Stimulated activated CD8-positive, alpha-beta memory T cell treated with anti-CD3 and anti-CD28 coated beads, Interleukin-7, amount 100 ng/mL, for 24 hours (primary cell): ENCODE measurements around the gene CACNG7.
"Not testable (repeated sequence)": the region's sequence is repeated elsewhere in the genome, so short reads cannot be mapped to it uniquely, and the experiment has no call there.

Source experiments
- DNase-seq: peaks from one replicate; pipeline ENCODE4 v3.0.0-alpha.2; 2020; ENCODE audit warnings: low read depth

The CACNG7 gene

GRCh38 chr19:53906211-53907192 lies 2.6 kb upstream of the CACNG7 start:
- DNase-seq, result peak; percentile 59

GRCh38 chr19:53907193-53907581 lies 1.9 kb upstream of the CACNG7 start:
- no peak for DNase-seq

GRCh38 chr19:53907690-53908089 lies 1.4 kb upstream of the CACNG7 start:
- DNase-seq, result no peak

DNA sequence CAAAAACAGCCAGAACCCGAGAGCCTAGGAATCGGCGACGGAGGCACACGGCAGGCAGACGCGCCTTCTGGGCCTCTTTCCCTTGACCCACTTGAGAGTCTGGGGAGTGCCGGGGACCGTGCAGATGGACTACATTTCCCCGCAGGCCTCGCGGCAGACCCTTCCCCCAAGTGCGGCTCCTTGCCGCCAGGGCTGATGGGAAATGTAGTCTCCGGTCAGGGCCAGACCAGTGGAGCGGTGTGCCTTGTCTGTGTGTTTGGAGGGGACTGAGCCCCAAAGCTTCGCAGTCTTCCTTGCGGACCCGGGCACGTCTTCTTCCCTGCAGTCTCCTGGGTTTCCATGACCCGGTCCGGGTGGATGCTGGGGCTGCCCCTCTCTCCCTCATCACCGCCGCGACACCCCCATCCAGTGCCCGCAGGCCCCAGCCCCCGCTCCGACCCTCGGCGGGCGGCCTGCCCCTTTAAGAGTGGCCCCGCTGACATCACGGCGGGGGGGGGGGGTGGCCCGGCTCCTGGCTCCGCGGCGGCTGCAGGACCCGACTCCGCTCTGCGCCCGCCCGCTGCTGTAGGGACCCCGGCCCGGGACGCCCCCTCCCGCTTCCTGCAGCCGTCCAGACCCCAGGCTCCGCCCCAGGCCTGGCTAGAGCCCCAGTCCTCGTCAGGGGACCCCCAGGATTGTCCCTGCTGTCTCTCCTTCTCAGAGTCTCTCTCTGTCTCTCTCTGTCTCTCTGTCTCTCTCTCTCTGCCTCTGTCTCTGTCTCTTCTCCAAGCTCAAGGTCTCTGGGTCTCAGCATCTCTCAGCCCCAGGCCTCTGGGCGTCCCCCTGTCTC lies 758 bp upstream of the CACNG7 start:
- peak; percentile 17 for DNase-seq

DNA sequence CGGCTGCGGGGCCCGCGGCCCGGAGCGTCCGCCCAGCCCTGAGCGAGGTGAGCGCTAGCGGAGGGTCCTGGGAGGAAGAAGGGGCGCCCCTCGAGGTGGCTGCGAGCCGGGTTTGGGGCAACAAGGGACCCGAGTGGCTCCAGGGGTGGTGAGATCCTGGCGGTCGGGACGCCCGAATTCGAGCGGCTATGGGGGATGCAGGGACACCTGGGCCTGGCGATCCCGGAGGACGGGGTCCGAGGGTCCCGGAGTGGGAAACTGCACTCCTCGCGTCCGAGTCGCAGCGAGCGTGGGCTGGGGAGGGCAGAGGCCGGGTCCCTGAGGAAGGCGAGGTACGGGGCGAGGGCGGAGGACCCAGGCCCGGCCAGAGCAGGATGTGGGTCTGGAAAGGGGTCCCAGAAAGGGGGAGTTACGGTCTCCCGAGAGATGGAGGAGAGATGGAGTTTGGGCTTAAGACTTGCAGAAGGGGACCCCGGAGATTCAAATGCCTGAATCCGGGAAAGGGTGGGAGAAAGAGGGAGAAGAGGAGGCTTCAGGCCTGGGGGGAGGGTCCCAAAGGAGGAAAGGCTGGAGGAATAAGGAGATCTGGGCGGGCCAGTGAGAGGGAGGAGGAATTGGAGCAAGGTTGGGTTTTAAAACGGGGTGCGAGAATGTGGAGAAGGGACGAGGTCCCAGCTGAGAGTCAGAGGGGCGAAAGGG lies 542 bp downstream of the CACNG7 start:
- DNase-seq, result no peak

DNA sequence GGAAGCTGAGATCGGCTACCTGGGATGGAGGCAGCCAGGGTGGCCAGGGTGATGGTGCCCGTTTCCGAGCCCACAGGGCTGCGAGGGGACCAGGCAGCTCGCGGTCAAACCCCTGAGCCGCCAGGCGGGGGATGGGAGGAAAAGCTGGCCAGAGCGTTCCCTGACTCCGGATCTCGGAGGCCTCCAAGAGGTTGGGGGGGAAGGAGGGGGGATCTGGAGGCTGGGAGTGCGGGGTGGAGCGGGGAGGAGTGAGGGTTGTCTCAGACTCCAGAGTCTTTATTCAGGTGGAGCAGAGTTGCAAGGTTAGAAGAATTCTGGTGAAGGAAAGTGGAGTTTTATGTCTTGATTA lies 1.1 kb downstream of the CACNG7 start:
- no peak for DNase-seq

DNA sequence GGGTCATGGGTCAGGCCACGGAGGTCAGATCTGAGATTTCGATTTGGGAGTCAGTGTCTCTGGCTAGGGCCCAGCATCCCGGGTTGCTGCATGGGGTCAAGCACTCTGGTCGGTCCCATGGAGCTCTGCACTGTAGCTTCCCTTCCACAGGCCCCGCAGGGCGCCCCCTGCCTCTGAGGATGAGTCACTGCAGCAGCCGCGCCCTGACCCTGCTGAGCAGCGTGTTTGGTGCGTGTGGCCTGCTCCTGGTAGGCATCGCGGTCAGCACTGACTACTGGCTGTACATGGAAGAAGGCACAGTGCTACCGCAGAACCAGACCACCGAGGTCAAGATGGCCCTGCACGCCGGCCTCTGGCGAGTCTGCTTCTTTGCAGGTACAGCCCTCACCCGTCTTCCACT lies 3.6 kb downstream of the CACNG7 start:
- no peak for DNase-seq

DNA sequence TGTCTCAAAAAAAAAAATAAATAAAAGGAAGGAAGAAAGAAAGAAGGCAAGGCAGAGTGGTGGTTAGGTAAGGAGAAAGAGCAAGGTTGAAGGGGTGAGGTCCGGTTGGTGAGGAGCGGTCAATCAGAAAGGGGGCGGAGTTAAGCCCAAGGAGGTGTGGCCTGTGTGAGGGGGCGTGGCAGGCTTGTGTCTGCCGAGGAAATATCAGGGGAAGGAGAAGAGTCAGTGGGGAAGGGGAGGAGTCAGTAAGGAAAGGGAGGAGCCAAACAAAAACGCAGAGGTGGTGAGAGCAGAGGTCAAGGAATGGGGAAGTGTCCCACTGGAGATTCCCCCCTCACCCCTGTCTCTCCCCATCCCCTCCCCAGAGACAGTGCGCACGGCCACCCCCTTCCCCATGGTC lies 5.9 kb downstream of the CACNG7 start:
- DNase-seq, result no peak

DNA sequence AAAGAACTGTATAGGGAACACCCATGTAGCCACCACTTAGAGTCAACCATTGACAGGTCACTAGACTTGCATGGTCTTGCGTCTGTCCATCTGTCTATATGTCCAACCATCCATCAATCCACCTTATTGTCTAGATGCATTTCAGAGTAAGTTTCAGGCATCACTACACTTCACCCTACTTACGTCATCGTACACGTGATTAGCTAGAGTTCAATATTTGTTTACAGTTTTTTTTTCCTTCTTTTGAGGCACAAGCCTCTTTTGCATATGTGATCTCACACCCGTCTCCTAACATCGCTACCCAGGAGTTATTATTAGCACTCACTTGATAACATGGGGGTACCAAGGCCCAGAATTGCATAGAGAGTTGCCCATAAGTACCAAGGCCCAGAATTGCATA lies 6.9 kb downstream of the CACNG7 start:
- no peak for DNase-seq

DNA sequence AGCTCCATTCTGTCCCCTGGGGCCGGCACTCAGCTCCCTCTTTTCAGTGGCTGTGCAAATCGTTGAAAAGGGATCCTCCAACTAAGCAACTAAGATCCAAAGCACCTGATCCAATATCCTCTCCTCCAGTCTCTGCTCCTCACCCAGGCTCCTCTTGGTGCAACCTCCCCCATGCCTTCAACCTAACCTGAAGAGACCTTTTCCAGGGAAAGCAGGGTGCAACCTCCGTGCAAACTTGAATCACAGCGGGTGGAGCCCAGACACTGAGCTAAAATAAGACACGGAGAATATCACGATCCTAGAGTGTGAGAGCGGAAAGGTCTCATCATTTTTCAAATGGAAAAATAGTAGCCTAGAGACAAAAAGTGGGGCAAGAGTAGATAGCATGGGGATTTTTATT lies 8.3 kb downstream of the CACNG7 start:
- DNase-seq, result no peak

- DNase-seq, result no peak
Observed at GRCh38 chr19:53927739-53928138, 18.7 kb downstream of the CACNG7 start.

DNA sequence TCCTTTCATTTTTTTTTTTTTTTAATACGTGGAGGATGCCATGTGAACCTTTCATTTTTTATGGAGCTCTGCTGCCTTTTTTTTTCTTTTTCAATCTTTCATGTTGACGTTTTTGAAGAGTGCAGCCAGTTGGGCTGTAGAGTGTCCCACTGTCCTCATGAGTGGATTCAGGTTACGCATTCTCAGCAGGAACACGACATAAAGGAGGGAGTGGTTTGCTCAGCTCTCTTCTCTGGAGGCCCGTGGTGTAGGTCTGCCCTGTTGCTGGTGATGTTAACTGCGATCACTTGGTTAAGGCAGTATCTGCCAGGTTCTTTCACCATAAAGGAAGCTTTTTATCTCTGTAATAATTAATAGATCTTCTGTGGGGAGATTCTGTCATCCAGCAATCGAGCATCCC lies 27.0 kb downstream of the CACNG7 start:
- DNase-seq, result no peak

GRCh38 chr19:53942001-53942786 lies 33.1 kb downstream of the CACNG7 start:
- DNase-seq, result no peak

DNA sequence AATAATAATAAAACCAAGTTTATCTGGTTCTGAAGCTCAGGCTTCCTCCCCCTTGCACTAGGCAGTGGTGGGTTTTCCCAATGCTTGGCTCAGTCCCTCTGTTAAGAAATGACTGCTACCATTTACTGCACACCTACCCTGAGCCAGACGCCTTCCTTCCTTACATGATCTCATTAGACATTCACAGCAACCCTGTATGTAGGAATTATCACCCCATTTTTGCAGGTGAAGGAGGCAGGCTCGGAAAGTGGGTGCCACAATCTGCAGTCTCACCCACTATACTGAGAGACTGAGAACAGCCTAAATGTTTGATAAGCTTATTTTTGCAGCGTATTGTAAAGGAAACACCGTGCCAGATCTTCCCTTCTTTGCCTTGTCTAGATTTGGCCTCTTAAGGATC lies 35.3 kb downstream of the CACNG7 start:
- DNase-seq, result no peak

- no peak for DNase-seq
Observed at GRCh38 chr19:53944933-53945332, 35.9 kb downstream of the CACNG7 start.

DNA sequence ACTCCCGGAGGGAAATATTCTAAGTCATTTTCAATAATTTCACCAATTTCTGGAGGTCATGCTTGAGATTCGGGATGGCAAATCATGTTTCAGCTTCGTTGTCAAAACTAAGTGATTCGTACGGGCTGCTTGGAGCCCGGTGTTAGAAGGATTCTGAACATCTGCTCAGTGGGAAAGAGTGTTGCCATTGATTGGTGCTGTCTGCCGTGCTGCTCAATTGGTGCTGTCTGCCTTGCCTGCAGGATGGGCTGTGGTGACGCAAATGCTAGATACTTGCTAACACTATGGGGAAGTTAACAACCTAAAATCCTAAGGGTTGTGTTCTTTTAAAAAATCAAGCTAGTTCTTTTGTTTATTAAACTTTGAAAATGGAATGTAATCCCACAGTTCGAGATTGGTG lies 36.4 kb downstream of the CACNG7 start:
- DNase-seq, result no peak

DNA sequence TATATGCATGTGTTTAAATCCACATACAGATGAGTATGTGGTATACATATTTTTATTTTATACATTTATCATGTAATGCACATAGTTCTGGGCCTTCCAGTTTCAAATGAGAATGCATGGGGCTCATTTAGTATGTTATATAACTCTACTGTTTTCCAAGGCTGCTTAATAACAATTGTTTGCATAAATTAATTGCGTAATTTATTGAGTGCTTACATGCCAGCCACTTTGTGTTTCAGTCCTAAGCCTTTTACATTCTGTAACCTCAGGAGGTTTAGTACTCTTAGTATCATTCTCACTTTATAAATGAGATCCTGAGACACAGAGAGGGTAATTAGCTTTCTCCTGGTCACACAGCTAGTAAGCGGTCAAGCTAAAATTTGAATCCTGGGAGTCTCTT lies 36.9 kb downstream of the CACNG7 start:
- DNase-seq, result no peak

GRCh38 chr19:53947624-53948023 lies 38.5 kb downstream of the CACNG7 start:
- no peak for DNase-seq

GRCh38 chr19:53948611-53949010 lies 39.5 kb downstream of the CACNG7 start:
- not testable (repeated sequence) for DNase-seq

DNA sequence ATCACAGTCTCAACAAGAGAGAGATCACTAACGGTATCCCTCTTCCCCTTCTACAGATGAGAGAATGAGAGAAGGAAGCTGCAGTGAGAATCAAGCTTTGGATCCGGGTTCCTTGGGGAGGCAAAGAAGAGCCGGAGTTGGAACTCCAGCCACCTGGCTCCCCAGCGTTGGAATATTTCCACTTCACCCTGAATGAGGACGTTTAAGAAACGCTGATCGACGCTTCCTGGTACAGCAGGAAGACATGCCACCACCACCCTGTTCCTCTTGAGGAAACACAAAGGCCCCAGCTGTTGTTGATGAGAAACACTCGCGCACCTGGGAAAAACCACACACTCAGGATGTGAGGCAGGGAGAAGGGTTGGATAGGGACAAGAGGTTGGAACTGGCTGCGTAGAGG lies 42.4 kb downstream of the CACNG7 start:
- no peak for DNase-seq

DNA sequence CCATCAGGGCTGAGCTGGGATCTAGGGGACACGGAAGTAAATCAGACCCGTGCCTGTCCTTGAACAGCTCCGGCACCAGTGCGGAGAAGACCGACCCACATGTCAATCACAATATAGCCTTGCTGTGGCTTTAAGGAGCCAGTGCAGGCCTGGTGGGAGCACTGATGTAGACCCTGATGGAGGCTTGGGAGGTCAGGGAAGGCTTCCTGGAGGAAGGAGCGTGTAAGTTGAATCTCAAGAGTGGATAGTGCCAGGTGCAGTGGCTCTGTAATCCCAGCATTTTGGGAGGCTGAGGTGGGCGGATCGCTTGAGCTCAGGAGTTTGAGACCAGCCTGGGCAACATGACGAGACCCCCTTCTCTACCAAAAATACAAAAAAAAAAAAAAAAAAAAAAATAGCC lies 42.9 kb downstream of the CACNG7 start:
- no peak for DNase-seq

DNA sequence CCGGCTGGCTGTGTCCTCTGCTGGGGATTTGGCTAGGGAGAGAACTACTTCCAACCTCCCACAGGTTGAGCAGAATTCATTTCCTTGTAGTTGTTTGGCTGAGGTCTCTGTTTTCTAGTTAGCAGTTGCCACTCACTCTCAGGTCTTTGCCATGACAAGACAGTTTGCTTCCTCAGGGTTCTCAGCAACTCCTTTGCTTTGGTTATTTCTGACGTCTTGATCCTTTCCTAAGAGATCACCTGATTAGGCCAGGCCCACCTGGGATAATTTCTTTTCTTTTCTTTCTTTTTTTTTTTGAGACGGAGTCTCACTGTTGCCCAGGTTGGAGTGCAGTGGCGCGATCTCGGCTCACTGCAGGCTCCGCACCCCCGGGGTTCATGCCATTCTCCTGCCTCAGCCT lies 44.3 kb downstream of the CACNG7 start:
- no peak for DNase-seq
